ENCODE data around the gene TNFRSF19. TPM values are rescaled to one million over a fixed set of nuclear protein-coding genes. Genes with fewer than 3 reads are reported as not detected.

The TNFRSF19 gene
- total and polyA plus RNA-seq, 2 of the 13 experiments (the other 11 are each of a cell fraction or from before 2014, with no cell fraction given) = 75.3 to 77.7 TPM

DNA sequence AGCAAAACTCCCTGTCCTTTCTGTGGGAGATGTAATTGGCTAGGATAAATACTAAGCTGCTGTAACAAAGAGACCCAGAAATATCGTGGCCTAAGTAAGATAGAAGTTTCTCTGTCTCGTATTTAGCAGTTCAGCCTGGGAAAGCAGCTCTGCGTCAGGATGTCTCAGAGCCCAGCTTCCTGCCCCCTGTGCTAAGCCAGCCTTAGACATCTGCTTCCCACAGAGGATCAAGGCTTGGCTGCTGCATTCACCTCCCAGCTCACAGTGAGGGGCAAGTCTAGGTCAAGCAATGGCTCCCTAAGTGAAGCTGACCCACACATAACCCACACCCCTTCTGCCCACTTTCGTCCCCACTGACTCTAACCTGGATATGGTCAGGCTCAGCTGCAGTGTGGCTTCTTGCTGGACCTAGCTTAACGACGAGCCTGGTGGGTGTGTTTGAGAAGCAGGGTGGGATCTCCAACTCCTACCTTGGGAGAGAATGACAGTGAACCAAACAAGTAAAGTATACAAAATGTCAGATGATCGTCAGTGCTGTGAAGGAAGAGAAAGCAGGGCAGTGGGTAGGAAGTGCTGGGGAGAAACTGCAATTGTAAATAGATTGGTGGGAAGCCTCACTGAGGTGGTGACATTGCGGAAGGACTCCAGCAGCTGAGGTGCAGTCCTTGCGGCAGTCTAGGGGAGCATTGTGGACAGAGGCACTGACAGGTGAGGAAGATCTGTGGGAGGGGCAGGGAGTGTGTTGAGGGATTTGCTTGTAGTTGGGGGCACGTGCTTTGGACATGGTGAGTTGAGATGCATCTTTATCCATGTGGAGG lies 82.9 kb downstream of the TNFRSF19 start:
- Histone ChIP-seq H3K4me1 (ENCODE audit: insufficient read depth, low read length) (peaks cover 75% of the 10 kb centered on the region), H3K27ac (ENCODE audit: extremely low read length, insufficient read depth, low read length) (peak overlapping the region; percentile 77), H4K20me1 (ENCODE audit: insufficient read depth, low read length) (no peaks in the 10 kb centered on the region), H2AFZ (ENCODE audit: low read length) (peak overlapping the region; percentile 48), H3K36me3 (replicated peaks in 1 of 2; ENCODE audit: control insufficient read depth in 1 of 2, insufficient read depth in 2 of 2, low read length in 2 of 2) (peaks cover 4 to 6% of the 10 kb centered on the region in 2 experiments; a peak in 4 of 5 replicates), H3K9ac (ENCODE audit: insufficient read depth, low read depth, low read length) (peak overlapping the region; percentile 57; the same call in 1 of the 2 replicates), H3K4me3 (replicated peaks in 1 of 3; ENCODE audit: insufficient read depth in 1 of 3, low read depth in 2 of 3, low read length in 3 of 3) (peak overlapping the region in 2 of 3 experiments; percentile 33 to 67; a peak in 3 of 6 replicates), H3K27me3 (ENCODE audit: control insufficient read depth in 1 of 2, insufficient read depth in 2 of 2, low read length in 2 of 2) (no peaks in the 10 kb centered on the region), H3K9me3 (ENCODE audit: low read length) (no peaks in the 10 kb centered on the region), H3K4me2 (ENCODE audit: low read depth, low read length) (peak overlapping the region; percentile 77), H3K79me2 (ENCODE audit: insufficient read depth, low read length) (peaks cover 78% of the 10 kb centered on the region)
- no TSS peak for BruUV-seq (replicated peaks)
- ATAC-seq (peak; percentile 12), FAIRE-seq (no peak), DNase-seq (ENCODE audit: low spot score) (no peak)
- POLR2A ChIA-PET = interaction anchor here (0.8 to 6.2 kb wide), 11 partner anchors 13 to 82 kb away, joined by 3 to 90 read pairs (median 11); partner anchors contain the start of gene TNFRSF19
- intact Hi-C loops (cut with micrococcal nuclease; ENCODE audit: unreplicated experiment) (loop anchor here (5.0 to 10.0 kb wide), 2 partner anchors 36 to 188 kb away; no protein-coding TSS in a partner anchor), in situ Hi-C loops (cut with HindIII; ENCODE audit: extremely low pct_ligation_motif_present, low pct_unique_long_range_greater_than_20kb) (no loop called here)
- 66% methylated on average over 10 of the region's 10 CpGs for WGBS (ENCODE audit: low lambda C conversion rate)
- CTCF ChIA-PET (ENCODE audit: low intra/inter-chr PET ratio, low total read pairs) = no interaction called here
- TF ChIP-seq POGZ (CRISPR knock-in tag; IDR thresholded peaks at IDR 0.05) (0 out of 2 replicates have a peak, but pooled peaks have one; percentile 17), IRF2 (CRISPR knock-in tag; IDR thresholded peaks at IDR 0.05) (no peak), MXD4 (CRISPR knock-in tag; IDR thresholded peaks at IDR 0.05) (no peak), ZBTB38 (CRISPR knock-in tag; IDR thresholded peaks at IDR 0.05) (peak; percentile 50), ZNF709 (CRISPR knock-in tag; IDR thresholded peaks at IDR 0.05) (0 out of 2 replicates have a peak, but pooled peaks have one; percentile 6), JUNB (CRISPR knock-in tag; IDR thresholded peaks at IDR 0.05; ENCODE audit: borderline replicate concordance) (0 out of 2 replicates have a peak, but pooled peaks have one; percentile 33), SAP130 (CRISPR knock-in tag; IDR thresholded peaks at IDR 0.05; ENCODE audit: low read depth) (0 out of 2 replicates have a peak, but pooled peaks have one; percentile 23), ZNF12 (CRISPR knock-in tag; IDR thresholded peaks at IDR 0.05) (peak; percentile 84)
- TF ChIP-seq, protein P1, sequence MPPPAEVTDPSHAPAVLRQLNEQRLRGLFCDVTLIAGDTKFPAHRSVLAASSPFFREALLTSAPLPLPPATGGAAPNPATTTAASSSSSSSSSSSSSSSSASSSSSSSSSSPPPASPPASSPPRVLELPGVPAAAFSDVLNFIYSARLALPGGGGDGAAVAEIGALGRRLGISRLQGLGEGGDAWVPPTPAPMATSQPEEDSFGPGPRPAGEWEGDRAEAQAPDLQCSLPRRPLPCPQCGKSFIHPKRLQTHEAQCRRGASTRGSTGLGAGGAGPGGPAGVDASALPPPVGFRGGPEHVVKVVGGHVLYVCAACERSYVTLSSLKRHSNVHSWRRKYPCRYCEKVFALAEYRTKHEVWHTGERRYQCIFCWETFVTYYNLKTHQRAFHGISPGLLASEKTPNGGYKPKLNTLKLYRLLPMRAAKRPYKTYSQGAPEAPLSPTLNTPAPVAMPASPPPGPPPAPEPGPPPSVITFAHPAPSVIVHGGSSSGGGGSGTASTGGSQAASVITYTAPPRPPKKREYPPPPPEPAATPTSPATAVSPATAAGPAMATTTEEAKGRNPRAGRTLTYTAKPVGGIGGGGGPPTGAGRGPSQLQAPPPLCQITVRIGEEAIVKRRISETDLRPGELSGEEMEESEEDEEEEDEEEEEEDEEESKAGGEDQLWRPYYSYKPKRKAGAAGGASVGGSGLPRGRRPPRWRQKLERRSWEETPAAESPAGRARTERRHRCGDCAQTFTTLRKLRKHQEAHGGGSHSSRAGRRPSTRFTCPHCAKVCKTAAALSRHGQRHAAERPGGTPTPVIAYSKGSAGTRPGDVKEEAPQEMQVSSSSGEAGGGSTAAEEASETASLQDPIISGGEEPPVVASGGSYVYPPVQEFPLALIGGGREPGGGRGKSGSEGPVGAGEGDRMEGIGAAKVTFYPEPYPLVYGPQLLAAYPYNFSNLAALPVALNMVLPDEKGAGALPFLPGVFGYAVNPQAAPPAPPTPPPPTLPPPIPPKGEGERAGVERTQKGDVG (CRISPR knock-in tag; IDR thresholded peaks at IDR 0.05; ENCODE audit: borderline replicate concordance) = peak; percentile 44; the same call in 1 of the 2 replicates
- TF ChIP-seq, protein P2, sequence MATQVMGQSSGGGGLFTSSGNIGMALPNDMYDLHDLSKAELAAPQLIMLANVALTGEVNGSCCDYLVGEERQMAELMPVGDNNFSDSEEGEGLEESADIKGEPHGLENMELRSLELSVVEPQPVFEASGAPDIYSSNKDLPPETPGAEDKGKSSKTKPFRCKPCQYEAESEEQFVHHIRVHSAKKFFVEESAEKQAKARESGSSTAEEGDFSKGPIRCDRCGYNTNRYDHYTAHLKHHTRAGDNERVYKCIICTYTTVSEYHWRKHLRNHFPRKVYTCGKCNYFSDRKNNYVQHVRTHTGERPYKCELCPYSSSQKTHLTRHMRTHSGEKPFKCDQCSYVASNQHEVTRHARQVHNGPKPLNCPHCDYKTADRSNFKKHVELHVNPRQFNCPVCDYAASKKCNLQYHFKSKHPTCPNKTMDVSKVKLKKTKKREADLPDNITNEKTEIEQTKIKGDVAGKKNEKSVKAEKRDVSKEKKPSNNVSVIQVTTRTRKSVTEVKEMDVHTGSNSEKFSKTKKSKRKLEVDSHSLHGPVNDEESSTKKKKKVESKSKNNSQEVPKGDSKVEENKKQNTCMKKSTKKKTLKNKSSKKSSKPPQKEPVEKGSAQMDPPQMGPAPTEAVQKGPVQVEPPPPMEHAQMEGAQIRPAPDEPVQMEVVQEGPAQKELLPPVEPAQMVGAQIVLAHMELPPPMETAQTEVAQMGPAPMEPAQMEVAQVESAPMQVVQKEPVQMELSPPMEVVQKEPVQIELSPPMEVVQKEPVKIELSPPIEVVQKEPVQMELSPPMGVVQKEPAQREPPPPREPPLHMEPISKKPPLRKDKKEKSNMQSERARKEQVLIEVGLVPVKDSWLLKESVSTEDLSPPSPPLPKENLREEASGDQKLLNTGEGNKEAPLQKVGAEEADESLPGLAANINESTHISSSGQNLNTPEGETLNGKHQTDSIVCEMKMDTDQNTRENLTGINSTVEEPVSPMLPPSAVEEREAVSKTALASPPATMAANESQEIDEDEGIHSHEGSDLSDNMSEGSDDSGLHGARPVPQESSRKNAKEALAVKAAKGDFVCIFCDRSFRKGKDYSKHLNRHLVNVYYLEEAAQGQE (IDR thresholded peaks at IDR 0.05; ENCODE audit: borderline replicate concordance in 1 of 2, low read depth in 1 of 2, low read length in 2 of 2) = no peak
- TF ChIP-seq, protein P3, sequence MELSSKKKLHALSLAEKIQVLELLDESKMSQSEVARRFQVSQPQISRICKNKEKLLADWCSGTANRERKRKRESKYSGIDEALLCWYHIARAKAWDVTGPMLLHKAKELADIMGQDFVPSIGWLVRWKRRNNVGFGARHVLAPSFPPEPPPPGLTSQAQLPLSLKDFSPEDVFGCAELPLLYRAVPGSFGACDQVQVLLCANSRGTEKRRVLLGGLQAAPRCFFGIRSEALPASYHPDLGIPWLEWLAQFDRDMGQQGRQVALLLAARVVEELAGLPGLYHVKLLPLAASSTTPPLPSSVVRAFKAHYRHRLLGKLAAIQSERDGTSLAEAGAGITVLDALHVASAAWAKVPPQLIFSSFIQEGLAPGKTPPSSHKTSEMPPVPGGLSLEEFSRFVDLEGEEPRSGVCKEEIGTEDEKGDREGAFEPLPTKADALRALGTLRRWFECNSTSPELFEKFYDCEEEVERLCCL (CRISPR knock-in tag; IDR thresholded peaks at IDR 0.05; ENCODE audit: borderline replicate concordance) = no peak
